ENCODE results near the gene XBP1. TPM values are rescaled to one million over a fixed set of nuclear protein-coding genes. Genes with fewer than 3 reads are reported as not detected.

Gene XBP1
- total RNA-seq, 1 experiment from 2014 or later = 81.3 TPM

- Histone ChIP-seq H3K79me2 (ENCODE audit: insufficient read depth, low read length) (peaks cover 66% of the 10 kb centered on the region), H3K27me3 (ENCODE audit: insufficient read depth, low read length) (no peaks in the 10 kb centered on the region), H3K9ac (ENCODE audit: low read length) (no peak overlapping the region), H3K36me3 (ENCODE audit: control insufficient read depth in 1 of 2, insufficient read depth in 2 of 2, low read length in 2 of 2) (peaks cover 33 to 35% of the 10 kb centered on the region in 2 experiments), H2AFZ (ENCODE audit: low read depth, low read length, poor library complexity, severe bottlenecking) (no peak overlapping the region), H3K4me1 (ENCODE audit: control insufficient read depth in 1 of 2, insufficient read depth in 2 of 2, low read length in 2 of 2) (no peaks in the 10 kb centered on the region), H3K4me2 (ENCODE audit: low read length) (no peak overlapping the region), H3K27ac (ENCODE audit: low read depth, low read length) (no peak overlapping the region), H3K9me3 (ENCODE audit: control insufficient read depth in 1 of 2, insufficient read depth in 1 of 2, low read depth in 1 of 2, low read length in 2 of 2) (no peaks in the 10 kb centered on the region), H4K20me1 (ENCODE audit: insufficient read depth) (no peaks in the 10 kb centered on the region), H3K4me3 (replicated peaks in 1 of 2; ENCODE audit: low read depth in 1 of 2, low read length in 2 of 2) (no peak overlapping the region), H3K9me2 (ENCODE audit: insufficient read depth) (no peaks in the 10 kb centered on the region)
- no TSS peak for BruUV-seq (replicated peaks)
- ATAC-seq (no peak), DNase-seq (ENCODE audit: low read depth, low spot score) (no peak)
- ChIA-PET CTCF (no interaction called here), RAD21 (ENCODE audit: low non-redundant PET in 1 of 2, low total read pairs in 2 of 2, uncharacterized antibody in 2 of 2, unreplicated experiment in 2 of 2) (no interaction called here), POLR2A (interaction anchor here (0.7 kb wide), 1 partner anchor 19 kb away, joined by 4 read pairs; no protein-coding TSS in a partner anchor)
- TF ChIP-seq ZNF274 (IDR thresholded peaks at IDR 0.05; ENCODE audit: low read depth, low read length) (no peak), ZFX (IDR thresholded peaks at IDR 0.05) (no peak), TCF7L2 (IDR thresholded peaks at IDR 0.05; ENCODE audit: borderline replicate concordance, extremely low read depth, insufficient read depth, insufficient read length) (no peak), EZH2 (IDR thresholded peaks at IDR 0.05) (no peak), CTCF (IDR thresholded peaks at IDR 0.05 in 2 of 3, conservative IDR thresholded peaks at IDR 0.05 in 1 of 3; ENCODE audit: borderline replicate concordance in 1 of 3, insufficient read depth in 1 of 3, low read depth in 2 of 3, low read length in 2 of 3) (no peak), ZBTB33 (IDR thresholded peaks at IDR 0.05; ENCODE audit: extremely low read depth, insufficient replicate concordance, low read length) (no peak), YY1 (IDR thresholded peaks at IDR 0.05; ENCODE audit: extremely low read depth, insufficient replicate concordance, low read depth, low read length) (no peak), EGR1 (IDR thresholded peaks at IDR 0.05; ENCODE audit: low read depth) (no peak), FOSL1 (IDR thresholded peaks at IDR 0.05; ENCODE audit: low read depth) (no peak), EZH2phosphoT487 (IDR thresholded peaks at IDR 0.05; ENCODE audit: borderline replicate concordance) (no peak), RAD21 (IDR thresholded peaks at IDR 0.05; ENCODE audit: low read depth) (no peak), POLR2AphosphoS5 (IDR thresholded peaks at IDR 0.05; ENCODE audit: low read depth, low read length) (no peak), JUND (IDR thresholded peaks at IDR 0.05) (no peak), ATF3 (IDR thresholded peaks at IDR 0.05) (no peak), SIN3A (IDR thresholded peaks at IDR 0.05; ENCODE audit: low read depth) (no peak), CEBPB (IDR thresholded peaks at IDR 0.05; ENCODE audit: low read depth) (no peak), MAX (IDR thresholded peaks at IDR 0.05) (no peak), SRF (IDR thresholded peaks at IDR 0.05; ENCODE audit: low read depth) (no peak), REST (IDR thresholded peaks at IDR 0.05; ENCODE audit: low read depth) (no peak)
- intact Hi-C loops (cut with micrococcal nuclease) = no loop called here
Measured at GRCh38 chr22:28780296-28780695, 20.1 kb downstream of the XBP1 start.
